HEK293T (cell line): ENCODE measurements around the gene DYRK2.

Experiments used
- CTCF ChIA-PET: fragments of 350-600 bp; formaldehyde crosslinking; extraction: SDS; loops from one replicate; lab custom pipeline; 2021; ENCODE audit warnings: antibody characterized with exemption, inconsistent platforms; lab: Yijun Ruan, JAX
- POLR2A ChIA-PET: fragments of 350-600 bp; formaldehyde crosslinking; extraction: SDS; loops from one replicate; lab custom pipeline; 2020; ENCODE audit warnings: antibody characterized with exemption, inconsistent platforms; lab: Yijun Ruan, JAX
- DNase-seq: peaks from one replicate; pipeline ENCODE4 v3.0.0; 2012; ENCODE audit warnings: mixed read lengths; ENCODE audit errors: extremely low spot score
- ARNT ChIP-seq: fragments of 450-650 bp; IDR thresholded peaks from 2 replicates; pipeline ENCODE4 v1.6.1; 2017; ENCODE audit warnings: mild to moderate bottlenecking
- BHLHE40 ChIP-seq: fragments of 450-650 bp; IDR thresholded peaks from 2 replicates; pipeline ENCODE4 v1.6.1; 2016; ENCODE audit warnings: mild to moderate bottlenecking, moderate library complexity, borderline replicate concordance
- CTBP1 ChIP-seq: fragments of 450-650 bp; IDR thresholded peaks from 2 replicates; pipeline ENCODE4 v1.6.1; 2016; ENCODE audit warnings: borderline replicate concordance
- ELF4 ChIP-seq: fragments of 450-650 bp; IDR thresholded peaks from 2 replicates; pipeline ENCODE4 v1.6.1; 2017; ENCODE audit warnings: antibody characterized with exemption
- FOXA1 ChIP-seq: fragments of 450-650 bp; IDR thresholded peaks from 2 replicates; pipeline ENCODE4 v1.6.1; 2016; ENCODE audit warnings: mild to moderate bottlenecking
- FOXK2 ChIP-seq: fragments of 450-650 bp; IDR thresholded peaks from 2 replicates; pipeline ENCODE4 v1.6.1; 2016; ENCODE audit warnings: mild to moderate bottlenecking
- FOXM1 ChIP-seq: fragments of 450-650 bp; IDR thresholded peaks from 2 replicates; pipeline ENCODE4 v1.6.1; 2017; ENCODE audit warnings: mild to moderate bottlenecking, borderline replicate concordance
- HDGF ChIP-seq: fragments of 450-650 bp; IDR thresholded peaks from 2 replicates; pipeline ENCODE4 v1.6.1; 2017; ENCODE audit warnings: antibody characterized with exemption, borderline replicate concordance
- L3MBTL2 ChIP-seq: fragments of 450-650 bp; conservative IDR thresholded peaks from 2 replicates; pipeline ENCODE4 v1.6.1; 2016; ENCODE audit warnings: mild to moderate bottlenecking
- LEF1 ChIP-seq: fragments of 450-650 bp; IDR thresholded peaks from 2 replicates; pipeline ENCODE4 v1.6.1; 2017; ENCODE audit warnings: mild to moderate bottlenecking, borderline replicate concordance
- NFRKB ChIP-seq: fragments of 450-650 bp; IDR thresholded peaks from 2 replicates; pipeline ENCODE4 v1.6.1; 2016; ENCODE audit warnings: mild to moderate bottlenecking, moderate library complexity
- SP1 ChIP-seq: fragments of 450-650 bp; IDR thresholded peaks from 2 replicates; pipeline ENCODE4 v1.6.1; 2017
- SUZ12 ChIP-seq: fragments of 450-650 bp; IDR thresholded peaks from 2 replicates; pipeline ENCODE4 v1.6.1; 2016; ENCODE audit warnings: mild to moderate bottlenecking
- TARDBP ChIP-seq: fragments of 450-650 bp; IDR thresholded peaks from 2 replicates; pipeline ENCODE4 v1.6.1; 2016
- ZNF384 ChIP-seq: fragments of 450-650 bp; IDR thresholded peaks from 2 replicates; pipeline ENCODE4 v1.6.1; 2016
- TF ChIP-seq, protein P1 (sequence below): fragments of 450-650 bp; IDR thresholded peaks from 2 replicates; pipeline ENCODE4 v1.6.1; 2016

Gene DYRK2

DNA sequence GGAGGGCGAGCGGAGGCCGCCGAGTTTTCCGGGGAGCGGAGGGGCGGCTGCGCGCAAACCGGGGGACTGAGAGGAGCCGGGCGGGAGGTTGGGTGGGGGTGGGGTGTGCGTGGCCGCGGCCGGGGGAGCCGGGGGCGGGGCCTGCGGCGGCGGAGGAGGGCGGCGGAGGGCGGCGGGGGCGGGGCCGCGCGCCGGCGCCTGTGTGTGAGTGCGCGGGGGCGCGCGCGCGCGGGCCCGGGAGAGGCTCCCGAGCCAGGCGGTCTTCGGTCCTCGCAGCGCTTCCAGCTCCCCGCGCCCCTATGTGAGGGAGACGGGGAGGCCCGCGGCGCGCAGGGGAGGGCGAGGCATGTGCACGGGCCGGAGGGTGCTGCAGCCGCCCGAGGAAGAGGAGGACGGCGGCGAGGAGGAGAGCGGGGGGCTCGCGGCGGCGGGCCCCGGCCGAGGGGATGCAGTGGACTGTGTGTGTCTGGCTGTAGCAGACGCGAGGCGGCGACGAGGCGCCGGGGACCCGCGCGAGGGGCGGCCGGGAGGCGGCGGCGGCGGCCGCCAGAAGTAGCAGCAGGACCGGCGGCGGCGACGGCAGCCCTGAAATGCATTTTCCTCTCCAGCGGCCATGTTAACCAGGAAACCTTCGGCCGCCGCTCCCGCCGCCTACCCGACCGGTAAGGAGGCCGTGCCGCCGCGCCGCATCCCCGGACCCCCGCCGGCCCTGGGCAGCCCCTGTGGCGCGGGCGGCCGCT lies at the start of gene DYRK2:
Gene DYRK2 (plus strand): TSS at position 225 of the 740 bp plus-strand sequence. CDS start 389 bp downstream, at position 614.
- peak; percentile 79 for DNase-seq
- no peak for TF ChIP-seq TARDBP
- ChIA-PET POLR2A (interaction anchor here (0.6 to 1.0 kb wide), 5 partner anchors 9 to 380 kb away, joined by 3 read pairs; partner anchors contain the start of gene CAND1), CTCF (interaction anchor here (1.3 kb wide), 1 partner anchor 16 kb away, joined by 3 read pairs; no protein-coding TSS in a partner anchor)

- TF ChIP-seq TARDBP (no peak), BHLHE40 (no peak), L3MBTL2 (no peak), CTBP1 (no peak), NFRKB (no peak), FOXM1 (no peak), FOXK2 (no peak), SP1 (no peak), FOXA1 (no peak), ZNF384 (no peak), LEF1 (no peak), ARNT (no peak), ELF4 (no peak), SUZ12 (no peak)
- TF ChIP-seq, protein P1, sequence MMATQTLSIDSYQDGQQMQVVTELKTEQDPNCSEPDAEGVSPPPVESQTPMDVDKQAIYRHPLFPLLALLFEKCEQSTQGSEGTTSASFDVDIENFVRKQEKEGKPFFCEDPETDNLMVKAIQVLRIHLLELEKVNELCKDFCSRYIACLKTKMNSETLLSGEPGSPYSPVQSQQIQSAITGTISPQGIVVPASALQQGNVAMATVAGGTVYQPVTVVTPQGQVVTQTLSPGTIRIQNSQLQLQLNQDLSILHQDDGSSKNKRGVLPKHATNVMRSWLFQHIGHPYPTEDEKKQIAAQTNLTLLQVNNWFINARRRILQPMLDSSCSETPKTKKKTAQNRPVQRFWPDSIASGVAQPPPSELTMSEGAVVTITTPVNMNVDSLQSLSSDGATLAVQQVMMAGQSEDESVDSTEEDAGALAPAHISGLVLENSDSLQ = no peak
- CTCF ChIA-PET = no interaction called here
- POLR2A ChIA-PET = no interaction called here
- no peak for DNase-seq
Observed at GRCh38 chr12:67599691-67600090, 48.9 kb upstream of the DYRK2 start.

DNA sequence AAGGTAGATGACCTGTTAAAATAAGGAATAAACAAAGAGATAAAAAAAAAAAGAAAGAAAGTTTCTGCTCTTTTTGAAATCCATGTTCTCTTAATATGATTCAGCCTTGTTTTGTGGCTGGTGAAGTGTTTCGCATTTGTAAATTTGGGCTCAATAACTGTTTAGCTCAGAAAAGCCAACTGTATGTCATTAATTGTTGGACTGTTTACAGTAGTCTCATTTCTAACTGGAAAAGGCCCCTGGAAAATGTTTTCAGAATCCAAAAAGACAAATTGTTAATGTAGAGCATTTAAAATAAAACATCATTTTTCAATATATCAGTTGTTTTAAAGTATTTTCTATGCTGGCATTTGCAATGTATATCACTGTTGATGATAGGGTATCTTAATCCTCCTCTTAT lies 47.4 kb upstream of the DYRK2 start:
- no peak for TF ChIP-seq LEF1
- TF ChIP-seq, protein P1 = no peak
- DNase-seq = no peak
- CTCF ChIA-PET = no interaction called here
- POLR2A ChIA-PET = no interaction called here

DNA sequence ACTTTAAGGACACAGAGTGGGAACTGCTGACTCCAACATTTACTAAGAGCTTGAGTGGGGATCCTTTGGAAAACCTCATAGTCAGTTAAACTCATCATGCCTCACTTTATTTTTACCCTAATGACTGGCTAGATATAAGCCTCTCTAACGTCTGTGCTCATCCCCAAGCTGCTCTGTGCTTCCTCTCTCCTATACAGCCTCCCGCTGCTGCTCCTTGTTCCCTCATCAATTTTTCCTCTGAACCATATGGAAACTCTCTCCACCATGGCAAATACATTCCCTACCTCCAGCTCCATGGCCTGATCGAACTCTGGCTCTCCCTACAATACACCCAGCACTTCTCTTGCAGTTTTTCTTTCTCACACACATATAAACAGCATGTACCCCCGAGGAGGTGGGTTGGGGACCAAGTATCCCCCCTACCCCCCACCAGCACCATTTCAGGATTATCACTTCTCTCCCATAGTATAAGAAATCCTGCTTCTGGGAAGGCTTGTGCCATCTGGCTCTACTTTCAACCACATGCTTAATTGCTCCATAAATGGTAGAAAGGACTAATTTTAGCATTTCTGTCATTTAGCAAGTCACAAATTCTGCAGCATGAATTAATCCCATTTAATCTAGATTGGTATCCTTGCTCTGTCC lies 39.2 kb upstream of the DYRK2 start:
- no peak for DNase-seq
- ChIA-PET CTCF (no interaction called here), POLR2A (no interaction called here)
- TF ChIP-seq ZNF384 (no peak), SP1 (no peak), FOXK2 (no peak), SUZ12 (no peak), L3MBTL2 (no peak), TARDBP (no peak), ARNT (no peak), ELF4 (no peak), CTBP1 (no peak), NFRKB (no peak), FOXM1 (no peak), FOXA1 (no peak), LEF1 (no peak), BHLHE40 (no peak)
- TF ChIP-seq, protein P1 = no peak

- ChIA-PET CTCF (no interaction called here), POLR2A (no interaction called here)
- DNase-seq = no peak
- TF ChIP-seq SUZ12 (no peak), TARDBP (no peak), NFRKB (no peak), SP1 (no peak), BHLHE40 (no peak), LEF1 (no peak), FOXM1 (no peak), ZNF384 (no peak), ELF4 (no peak), CTBP1 (no peak)
Observed at GRCh38 chr12:67613040-67613439, 35.5 kb upstream of the DYRK2 start.

GRCh38 chr12:67617629-67618028 lies 30.9 kb upstream of the DYRK2 start:
- CTCF ChIA-PET = no interaction called here
- DNase-seq = no peak
- no peak for TF ChIP-seq BHLHE40
- TF ChIP-seq NFRKB = no peak
- TF ChIP-seq ARNT = no peak
- no peak for TF ChIP-seq TARDBP
- TF ChIP-seq SP1 = no peak
- TF ChIP-seq ZNF384 = no peak
- no peak for TF ChIP-seq SUZ12
- no peak for TF ChIP-seq FOXK2
- TF ChIP-seq CTBP1 = no peak
- no peak for TF ChIP-seq LEF1
- no peak for TF ChIP-seq ELF4
- no peak for TF ChIP-seq FOXA1
- no peak for TF ChIP-seq L3MBTL2
- TF ChIP-seq HDGF = no peak
- TF ChIP-seq, protein P1 = no peak
- no peak for TF ChIP-seq FOXM1
- POLR2A ChIA-PET = no interaction called here
